HG03135 (cell line): ENCODE measurements around the gene PNPO.

ENCODE experiments used
- ATAC-seq: cut with Tn5 transposase; IDR thresholded peaks from one replicate; pipeline ENCODE4 v1.9.1; 2021; ENCODE audit warnings: mild to moderate bottlenecking, moderate library complexity; ENCODE audit not compliant: unreplicated experiment

PNPO gene

GRCh38 chr17:47948706-47949196 is 7.4 kb downstream of the PNPO start:
- ATAC-seq: no peak

DNA sequence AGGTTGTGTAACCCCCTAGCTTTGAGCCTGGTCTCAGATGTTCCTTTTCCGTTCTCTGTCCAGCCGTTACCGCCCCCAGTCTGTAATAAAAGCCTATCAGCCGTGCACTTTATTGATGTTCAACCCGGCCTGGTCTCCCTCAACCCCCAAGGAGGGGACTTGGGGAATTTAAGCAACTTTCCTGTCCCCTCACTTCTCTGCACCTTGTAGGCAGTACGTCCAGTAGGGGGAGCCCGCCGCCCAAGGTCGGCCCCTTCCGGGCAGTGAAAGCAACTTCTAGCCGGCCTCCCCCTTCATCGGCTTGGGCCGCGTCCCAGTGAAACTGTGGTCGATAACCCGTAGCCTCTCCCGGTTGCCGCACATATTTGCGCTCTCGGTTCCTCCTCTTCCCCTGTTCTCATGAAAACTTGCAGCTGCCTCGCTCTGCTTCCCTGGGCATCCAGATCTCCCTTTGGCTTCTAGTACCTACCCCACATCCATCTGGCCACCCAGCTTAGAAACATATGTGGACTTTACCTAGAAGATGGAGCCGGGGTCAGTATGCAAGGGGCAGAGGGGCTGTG is 7.9 kb downstream of the PNPO start:
- ATAC-seq: peak; percentile 45

DNA sequence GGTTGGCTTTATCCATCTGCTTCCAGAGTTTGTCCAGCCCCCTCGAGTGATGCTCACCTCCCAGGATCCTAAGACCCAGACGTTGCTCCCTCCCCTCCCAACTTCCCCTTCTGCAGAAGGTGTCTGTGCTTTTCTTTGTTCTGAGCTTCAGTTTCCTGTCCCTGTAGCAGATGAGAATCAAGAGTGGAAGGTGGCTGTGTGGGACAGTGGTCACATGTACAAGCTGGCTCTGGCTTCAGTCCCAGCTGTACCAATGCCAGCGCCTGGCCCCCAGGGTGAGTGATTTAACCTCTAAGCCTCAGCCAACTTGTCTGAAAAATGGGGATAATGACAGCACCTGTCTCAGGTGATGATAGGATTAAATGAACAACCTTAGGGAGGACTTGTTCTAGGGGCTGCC is 8.6 kb downstream of the PNPO start:
- no peak for ATAC-seq

DNA sequence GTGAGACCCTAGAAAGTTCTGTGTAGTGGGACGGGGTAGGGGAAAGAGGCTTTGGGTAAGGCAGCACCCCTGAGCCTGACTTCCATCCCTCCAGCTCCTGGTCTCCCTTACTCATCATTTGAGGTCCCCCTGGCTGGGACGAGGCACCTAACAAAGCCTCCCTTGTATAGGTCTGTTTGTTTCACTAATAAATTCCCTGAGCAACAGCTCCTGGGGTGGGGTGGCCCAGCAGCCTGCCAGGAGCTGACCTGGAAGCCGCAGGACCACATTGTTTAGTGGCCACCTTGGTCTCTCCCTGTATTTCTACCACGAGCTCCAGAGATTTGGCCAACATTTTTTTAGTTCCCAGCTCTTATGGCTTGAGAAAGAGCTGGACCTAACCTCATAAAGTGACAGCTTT is 9.1 kb downstream of the PNPO start:
- no peak for ATAC-seq

DNA sequence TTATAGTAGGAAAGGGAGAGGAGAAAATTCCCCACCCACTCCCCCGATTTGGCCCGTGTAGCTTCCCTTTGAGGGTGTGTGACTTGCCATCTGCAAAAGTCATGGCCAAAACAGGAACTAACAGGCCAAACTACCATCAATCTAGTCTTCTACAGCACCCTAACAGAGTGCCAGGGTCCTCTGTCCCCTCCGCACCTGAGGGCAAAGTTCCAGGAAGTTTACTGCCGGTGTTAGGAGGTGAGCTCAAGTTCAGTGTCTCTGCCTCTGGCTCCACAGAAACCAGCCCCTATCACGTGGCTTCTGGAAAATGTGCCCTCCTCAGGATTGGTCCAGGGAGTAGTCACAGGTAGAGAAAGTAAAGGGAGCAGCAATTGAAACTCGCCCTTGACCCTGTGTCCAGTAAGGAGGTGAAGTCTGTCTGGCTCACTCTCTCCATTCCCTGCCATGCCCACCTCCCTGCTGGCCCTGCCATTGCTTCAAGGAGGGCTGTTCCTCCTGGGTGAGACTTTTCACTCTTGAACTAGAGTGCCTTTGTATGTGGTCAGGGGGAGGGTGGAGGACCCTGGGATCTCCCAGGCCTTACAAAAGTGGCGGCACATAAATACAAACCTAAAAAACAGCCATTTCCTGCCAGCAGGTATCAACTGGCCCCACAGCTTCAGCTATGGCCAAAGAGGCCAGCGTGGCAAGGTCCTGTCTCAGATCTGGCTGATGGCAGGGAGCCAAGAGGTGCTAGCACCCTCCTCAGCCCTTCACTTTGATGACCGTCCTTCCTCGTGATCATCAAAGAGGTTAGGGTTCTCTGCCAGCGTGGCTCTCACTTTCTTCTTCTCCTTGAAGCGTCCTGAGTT is 11.0 kb downstream of the PNPO start:
- no peak for ATAC-seq

GRCh38 chr17:47953909-47954308 is 12.5 kb downstream of the PNPO start:
- no peak for ATAC-seq

- ATAC-seq: no peak
Observed at GRCh38 chr17:47955497-47956461, 14.4 kb downstream of the PNPO start.

DNA sequence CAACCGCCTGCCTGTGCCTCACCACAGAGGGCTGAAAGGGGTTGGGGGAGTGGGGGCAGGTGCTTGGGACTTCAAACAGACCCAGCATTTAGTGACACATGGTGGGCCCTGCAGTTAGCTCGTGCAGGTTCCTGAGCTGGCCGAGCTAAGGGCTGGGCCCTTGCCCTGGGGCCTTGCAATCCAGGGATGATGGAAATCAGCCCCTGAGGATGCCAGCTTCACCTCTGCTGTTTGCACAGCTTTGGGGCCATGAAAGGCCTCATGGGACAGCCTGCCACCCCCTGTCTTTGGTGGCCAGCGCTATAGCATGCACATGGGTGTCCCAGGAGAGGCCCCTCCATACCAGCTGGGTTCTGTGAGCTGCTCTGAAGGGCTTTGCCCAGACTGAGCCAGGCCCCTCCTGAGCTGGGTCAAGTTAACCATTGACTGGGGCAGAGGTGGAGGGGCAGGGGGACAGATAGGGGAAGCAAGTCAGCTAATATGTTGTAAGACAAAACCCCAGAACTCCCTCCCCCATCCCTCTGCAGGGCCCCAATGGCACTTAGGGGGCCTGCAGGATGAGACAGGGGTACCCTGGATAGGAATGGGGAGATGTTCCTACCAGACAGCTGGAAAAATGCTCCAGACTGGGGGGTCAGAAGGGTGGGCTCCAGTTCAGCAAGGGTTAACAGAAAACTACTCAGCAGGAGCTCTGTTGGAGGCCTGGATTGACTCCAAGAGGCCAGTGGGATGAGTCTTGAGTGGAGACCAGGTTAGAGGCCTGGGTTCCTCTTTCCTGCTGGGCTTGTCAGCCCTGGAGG is 15.6 kb downstream of the PNPO start:
- ATAC-seq: no peak

DNA sequence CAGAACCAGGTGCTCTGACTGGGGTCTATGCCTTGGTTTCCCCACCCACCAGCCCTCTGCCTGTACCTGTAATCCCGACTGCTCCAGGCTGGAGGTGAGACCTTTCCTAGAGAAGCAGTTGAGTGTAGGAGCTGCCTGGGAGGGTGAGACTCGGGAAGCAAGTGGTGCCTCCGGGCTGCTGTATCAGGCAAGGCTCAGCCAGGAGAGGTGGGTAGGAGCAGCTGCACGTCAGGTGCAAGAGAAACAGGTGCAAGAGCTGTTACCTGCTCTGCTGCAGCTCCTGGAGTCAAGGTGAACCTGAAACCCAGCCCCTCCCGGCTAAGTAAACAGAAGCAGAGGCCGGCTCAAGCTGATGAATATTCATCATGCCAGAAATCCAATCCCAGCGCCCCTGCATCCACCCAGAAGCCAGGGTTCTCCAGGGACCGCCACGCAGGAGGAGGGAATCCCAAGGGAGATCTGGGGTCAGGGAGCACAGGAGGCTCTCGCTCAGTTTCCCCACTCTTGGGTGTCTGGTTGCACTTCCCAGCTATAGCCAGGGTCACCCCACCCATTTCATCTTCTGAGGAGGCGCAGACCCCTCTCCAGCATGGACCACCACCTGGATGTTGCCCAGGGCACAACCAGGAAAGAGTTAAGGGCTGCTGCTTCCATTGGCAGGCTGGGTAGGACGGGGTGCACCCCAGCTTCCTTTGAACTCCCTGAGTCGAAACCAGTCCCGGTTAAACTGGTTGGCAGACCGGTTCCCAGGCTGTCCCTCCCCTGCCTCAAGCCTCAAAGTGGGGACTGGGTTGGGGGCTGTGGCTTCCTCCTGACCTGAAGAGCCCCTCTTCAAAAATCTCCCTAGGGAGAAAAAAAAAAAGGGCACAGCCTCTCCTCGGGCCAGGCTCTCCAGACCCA is 16.5 kb downstream of the PNPO start, which contains the start of gene PRR15L:
TSS of gene PRR15L (minus strand) at position 293 of the 900 bp plus-strand sequence. CDS start 4,649 bp downstream, outside the sequence.
- ATAC-seq: no peak

DNA sequence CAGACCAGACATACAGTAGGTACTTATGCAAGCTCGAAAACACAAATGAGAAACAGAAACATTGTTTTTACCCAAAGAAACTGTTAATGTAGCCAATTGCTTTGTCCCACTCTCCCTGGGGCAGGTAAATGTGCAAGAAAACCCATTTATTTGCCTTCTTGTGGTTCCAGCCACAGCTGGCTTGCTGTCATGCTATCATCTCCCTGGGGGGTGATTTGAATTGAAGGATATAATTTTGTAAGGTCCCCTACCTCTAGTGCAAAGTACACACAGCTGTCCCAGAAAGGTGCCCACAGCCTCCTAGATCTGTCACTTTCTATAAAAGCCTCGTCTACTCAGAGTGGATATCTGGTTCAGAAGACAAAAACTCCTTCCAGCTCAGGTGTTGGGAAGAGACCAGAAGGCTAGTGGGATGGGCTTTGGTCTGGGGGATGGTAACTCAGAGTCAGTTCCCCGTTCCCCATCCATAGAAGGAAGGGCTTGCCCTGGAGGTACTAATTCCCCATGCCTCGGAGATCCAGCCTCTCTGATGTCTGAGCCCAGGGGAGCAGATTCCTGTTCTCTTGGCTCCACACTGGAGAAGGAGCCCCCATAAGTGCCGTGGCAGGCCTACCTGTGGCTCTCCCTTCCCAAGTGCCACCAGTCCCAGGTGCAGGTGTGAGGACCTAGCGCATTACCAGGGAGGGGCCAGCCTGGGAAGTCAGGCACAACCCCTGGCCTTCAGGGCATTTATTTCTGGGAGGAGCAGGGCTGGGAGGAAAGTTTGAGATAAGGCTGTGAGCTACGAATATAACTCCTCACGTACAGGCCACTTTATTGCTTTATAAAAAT is 18.7 kb downstream of the PNPO start:
- ATAC-seq: no peak

GRCh38 chr17:47961406-47961805 is 20.0 kb downstream of the PNPO start:
- no peak for ATAC-seq

GRCh38 chr17:47962901-47963300 is 21.5 kb downstream of the PNPO start:
- ATAC-seq: no peak

DNA sequence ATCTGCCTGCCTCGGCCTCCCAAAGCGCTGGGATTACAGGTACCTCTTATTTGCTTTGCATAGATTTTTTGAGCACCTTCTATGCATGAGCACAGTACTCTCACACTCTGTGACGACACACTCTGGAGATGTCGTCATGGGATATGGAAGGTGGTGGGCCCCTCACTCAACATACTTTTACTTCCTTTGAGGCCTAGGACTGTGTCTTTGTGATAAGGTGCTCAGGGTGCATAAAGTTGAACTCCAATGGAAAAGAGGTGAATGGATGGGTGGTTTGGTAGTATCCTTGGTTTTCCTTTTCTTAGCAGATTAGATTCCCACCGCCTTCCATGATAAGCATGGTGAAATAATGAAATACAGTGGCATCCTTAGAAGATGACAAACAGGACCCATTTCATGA is 23.5 kb downstream of the PNPO start:
- no peak for ATAC-seq

DNA sequence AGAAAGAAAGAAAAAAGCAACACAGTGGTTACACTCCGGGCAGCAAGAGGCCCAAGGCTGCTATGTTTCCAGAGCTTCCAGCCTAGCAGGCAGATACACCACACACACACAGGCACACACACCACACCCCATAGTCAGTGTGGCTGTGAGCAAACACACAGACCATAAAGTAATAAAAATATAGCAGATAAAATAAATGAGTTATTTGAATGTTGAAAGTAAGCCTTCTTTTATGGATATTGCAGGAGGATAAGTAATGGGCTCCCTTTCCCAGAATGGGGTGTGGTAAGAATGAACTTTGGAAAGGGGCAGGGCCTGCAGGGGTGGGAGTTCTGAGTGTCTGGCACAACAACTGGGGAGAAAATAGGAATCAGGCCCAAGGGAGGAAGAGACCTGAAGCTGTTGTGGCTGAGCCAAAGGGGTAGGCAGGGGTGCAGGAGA is 24.7 kb downstream of the PNPO start:
- ATAC-seq: no peak

DNA sequence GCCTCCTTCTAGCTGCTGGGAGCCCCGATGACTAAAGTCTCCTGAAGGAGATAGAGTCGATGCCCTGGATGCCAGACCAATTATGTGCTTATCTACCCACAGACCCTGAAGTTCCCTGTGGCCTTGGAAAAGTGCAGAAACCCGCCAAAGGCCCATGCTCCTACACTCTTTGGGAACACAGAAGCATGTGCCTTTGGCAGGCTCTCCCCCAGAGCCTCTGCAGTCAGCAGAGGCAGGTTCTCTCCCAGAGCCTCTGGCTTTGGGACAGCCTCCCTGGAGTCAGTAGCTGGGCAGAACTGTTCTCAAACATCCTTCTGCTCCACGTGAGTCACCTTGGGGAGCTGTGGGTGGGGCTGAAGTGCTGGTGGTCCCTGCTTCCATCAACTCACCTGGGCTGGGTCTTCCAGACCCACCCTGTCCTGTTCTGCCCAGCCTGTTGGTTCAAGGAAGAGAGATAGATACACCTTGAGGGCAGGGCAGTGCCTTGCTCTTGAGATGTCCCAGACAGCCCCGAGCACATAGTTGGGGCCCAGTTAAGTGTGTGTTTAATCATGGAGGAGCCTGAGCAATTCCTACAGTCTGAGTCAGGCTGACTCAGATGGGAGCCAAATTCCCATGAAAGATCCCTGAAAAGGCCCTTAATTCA is 26.4 kb downstream of the PNPO start:
- ATAC-seq: no peak

- no peak for ATAC-seq
Observed at GRCh38 chr17:47968836-47969235, 27.5 kb downstream of the PNPO start.

- no peak for ATAC-seq
Observed at GRCh38 chr17:47969930-47970724, 28.8 kb downstream of the PNPO start.
